ENCODE results near the gene GALNT3.

Gene GALNT3

DNA sequence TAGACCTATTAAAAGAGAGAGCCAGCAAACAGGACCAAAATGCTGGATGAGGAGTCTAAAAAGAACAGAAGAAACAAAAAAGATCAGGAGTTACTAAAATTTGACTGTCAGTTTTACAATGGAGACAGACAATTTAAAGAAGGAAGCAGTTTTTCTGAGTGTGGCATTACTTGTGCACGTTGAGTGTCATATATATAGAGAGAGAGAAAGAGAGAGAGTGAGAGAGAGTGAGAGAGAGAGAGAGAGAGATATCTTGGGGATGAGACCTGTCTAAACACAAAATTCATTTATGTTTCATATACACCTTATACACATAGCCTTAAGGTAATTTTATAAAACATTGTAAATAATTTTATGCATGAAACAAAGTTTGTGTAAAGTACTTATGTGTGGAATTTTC lies 2.1 kb upstream of the GALNT3 start:
- no peak for DNase-seq (ENCODE audit: low spot score)

DNA sequence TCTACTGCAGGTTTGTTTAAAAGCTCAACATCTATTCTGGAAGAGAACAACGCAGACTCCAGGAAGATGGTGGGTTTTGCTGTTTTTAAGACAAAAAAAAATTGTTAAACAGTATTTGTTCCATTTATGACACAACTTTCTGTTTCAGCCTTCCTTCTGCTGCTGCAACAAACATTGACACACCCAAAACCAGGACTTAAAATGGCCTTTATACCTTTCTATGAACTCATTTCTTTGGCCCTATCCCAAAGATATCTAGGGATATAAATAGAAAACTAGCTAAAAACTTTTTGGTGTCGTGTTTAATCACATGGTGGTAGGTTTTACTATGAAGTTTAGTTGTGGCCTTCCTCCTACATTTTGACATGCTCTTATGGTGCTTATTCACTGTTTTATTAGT lies 964 bp upstream of the GALNT3 start:
- no peak for DNase-seq (ENCODE audit: low spot score)

DNA sequence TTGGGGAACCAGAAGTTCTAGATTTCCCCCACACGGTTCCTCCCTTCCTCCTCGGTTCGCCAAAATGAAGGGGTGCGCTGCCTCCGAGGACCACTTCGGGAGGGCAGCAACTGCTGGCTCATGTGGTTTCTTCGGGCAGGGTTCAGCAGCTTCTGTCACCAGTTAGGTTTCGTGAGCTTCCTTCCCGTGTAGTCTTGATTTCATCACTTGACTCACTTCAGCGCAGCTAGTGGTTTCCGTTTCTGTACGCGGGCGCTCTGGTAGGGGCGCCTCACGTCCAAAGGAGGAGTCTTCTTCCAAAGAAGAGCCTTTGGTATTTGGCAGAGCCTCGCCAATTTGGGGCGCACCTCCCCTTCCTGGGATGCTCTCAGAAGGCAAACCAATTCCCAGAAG lies 485 bp upstream of the GALNT3 start:
- no peak for DNase-seq (ENCODE audit: low spot score)

DNA sequence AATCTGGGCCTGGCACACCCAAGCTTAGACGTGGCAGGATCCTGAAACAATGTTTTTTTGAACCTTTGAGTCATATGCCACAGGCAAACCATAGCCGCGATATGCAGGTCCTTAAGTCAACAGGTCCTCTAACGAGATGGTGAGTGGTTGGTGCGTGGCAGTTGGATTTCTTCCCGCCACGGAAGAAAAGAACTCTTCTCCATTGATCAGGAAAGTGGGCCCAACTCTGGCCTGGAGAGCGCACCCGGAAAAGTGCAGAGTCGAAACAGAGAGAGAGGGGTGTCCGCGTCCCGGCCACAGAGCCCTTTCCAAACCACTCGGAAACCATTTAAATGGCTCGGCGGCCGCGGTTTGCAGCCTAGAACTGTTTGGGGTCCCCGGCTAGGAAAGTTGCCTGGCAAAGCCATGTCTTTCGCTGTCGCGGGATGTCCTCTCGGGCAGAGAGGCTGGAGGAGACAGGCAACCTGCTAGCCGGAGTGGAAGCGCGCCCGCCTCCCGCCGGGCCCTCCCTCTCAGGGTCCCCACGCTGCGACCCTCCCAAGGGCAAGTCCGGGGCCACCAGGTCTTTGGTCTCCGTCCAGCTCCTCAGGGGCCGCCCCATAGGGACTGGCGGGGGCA lies 777 bp downstream of the GALNT3 start:
- DNase-seq (ENCODE audit: low spot score): no peak

DNA sequence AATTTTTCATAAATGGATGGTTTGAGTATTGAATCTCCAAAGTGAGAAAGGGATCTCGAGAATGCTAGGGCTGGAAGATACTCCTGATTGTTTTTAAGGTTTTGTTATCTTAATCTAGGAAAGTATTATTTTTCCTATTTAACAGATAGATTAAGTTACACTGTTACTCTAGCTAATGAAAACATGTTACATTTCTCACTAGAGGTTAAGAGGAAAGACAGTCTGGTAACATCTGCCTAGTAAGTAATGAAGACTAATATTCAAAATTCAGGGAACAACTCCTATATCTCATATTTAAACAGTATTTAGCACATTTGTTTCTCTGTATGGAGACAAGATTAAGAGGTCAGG lies 2.0 kb downstream of the GALNT3 start:
- no peak for DNase-seq (ENCODE audit: low spot score)

DNA sequence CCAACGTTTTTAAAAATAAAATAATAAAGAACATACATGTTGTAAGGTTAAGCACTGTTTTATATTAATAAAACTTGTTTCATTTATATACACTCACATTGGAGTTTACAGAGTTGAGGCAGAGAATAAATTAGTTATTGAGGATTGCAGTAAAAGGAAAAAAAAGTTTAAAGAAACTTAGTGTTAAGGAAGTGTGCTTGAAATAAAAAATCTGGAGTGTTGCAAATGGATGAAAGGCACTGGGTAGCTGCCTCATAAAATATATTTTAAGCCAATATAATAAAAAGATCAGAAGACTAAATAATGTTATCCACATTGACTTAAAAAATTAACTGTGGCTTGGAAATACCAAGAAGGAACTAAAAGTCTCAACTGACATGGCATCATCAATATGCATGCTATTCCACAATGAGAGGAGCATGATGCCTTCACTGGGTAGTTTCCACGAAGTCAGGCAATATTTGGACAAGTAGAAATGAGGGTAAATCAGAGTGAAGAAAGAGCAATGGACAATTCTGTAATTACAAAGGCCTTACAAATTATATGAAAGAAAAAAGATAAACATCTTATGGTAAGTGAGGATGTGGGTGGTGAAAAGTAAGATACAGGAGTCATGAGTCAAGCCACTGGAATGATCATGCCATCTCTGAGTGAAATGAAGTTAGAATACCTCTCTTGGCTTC lies 2.5 kb downstream of the GALNT3 start:
- no peak for DNase-seq (ENCODE audit: low spot score)

DNA sequence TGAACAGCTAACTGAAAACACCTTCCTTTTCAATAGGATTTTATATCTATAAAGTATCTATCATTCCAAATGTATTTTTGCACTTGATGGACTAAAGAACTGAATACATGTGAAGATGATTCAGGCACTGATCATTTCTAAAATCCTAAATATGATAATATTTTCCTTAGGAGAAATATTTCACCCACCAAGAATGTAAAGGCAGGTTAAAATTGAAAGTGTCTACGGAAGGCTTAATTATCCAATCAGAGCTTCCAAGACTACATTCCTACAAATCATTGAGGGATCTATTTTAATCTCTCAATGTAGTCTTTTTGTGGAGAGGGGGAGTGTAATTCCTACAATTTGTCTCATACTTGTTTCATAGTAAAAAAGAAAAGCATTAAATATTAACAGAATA lies 3.6 kb downstream of the GALNT3 start:
- no peak for DNase-seq (ENCODE audit: low spot score)

DNA sequence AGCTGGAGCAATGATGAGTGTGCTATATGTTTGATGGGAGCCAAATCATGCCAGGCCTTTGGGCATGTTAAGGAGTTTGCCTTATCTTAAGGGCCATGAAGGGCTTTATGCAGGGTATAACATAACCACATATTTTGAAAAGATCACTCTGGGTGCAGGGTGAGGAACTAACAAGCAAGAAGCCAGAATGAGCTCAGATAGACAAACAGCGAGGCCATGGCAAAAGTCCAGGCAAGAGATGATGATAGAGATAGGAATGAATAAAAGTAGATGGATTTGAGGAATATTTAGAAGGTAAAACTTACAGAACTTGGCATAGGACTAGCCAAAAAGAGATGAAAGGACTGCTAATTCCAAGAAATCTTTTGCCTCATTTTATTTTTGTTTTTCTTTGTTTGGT lies 6.7 kb downstream of the GALNT3 start:
- DNase-seq (ENCODE audit: low spot score): no peak

DNA sequence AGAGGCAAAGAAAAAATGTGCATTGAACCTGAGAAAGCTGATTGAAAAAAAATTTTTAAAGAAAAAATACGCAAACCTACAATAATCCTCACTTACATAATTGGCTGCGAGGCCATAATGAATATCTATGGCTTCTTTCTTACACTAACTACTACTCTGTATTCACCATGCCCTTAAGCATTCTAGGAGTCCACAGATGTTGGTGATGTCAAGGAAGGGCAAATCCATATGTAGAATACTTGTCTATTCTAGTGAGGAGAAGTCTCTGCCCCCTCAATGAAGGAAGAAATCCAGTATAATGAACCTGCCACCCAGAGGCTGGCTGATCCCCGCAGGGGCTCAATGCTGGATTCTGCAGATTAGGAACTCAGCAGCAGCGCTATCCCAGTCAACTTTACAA lies 14.3 kb downstream of the GALNT3 start:
- DNase-seq (ENCODE audit: low spot score): no peak

DNA sequence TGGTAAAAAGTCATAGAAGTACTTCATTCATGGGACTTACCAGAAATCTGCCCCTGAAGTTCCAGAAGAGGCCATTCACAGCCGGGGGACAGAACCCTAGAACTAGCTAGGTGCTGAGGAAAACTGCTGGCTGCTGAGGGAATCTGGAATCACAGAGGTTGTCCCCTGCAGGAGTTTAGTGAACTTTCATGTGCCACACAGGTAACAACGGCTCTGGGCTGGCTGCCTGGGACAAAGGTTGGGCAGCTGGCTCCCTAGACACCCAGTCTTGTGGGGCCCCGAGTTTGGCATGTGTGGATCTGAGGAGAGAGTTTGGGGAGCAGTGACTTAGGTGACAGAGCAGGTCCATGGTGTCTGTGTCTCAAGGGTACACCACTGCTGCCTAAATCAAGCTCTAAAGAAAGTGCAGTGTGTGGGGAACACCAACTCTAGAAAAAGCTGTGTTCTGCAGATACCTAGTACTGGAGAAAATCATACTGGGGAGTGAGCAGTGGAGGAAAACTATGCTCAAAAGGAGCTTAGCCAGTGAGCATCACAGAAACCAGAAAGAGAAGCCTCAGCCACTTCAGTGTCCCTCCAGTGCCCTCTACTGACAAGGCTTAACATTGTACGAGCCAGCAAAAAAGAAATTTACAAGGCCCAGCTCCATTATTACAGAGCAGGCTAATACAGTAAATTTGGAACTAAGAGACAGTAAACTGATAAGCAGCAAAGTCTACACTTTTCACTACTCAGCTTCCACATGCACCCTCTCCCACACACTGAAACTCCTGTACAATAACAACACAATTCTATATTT lies 15.2 kb downstream of the GALNT3 start:
- no peak for DNase-seq (ENCODE audit: low spot score)

DNA sequence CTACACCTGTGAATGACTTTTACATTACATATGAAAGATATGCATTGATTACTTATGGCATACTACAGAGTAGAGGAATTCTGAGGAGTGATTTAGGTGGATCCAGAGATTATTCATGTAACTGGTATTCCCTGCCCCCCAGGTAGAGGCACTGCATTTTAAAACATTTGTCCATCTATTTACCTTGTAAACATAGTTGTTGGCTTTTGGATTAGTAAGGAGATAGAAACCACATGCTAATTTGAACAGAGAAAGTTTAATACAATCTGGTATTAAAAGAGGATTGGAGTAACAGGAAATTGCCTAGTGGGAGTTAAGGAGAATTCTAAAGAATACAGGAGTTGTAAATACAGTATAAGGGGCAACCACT lies 15.9 kb downstream of the GALNT3 start:
- no peak for DNase-seq (ENCODE audit: low spot score)

DNA sequence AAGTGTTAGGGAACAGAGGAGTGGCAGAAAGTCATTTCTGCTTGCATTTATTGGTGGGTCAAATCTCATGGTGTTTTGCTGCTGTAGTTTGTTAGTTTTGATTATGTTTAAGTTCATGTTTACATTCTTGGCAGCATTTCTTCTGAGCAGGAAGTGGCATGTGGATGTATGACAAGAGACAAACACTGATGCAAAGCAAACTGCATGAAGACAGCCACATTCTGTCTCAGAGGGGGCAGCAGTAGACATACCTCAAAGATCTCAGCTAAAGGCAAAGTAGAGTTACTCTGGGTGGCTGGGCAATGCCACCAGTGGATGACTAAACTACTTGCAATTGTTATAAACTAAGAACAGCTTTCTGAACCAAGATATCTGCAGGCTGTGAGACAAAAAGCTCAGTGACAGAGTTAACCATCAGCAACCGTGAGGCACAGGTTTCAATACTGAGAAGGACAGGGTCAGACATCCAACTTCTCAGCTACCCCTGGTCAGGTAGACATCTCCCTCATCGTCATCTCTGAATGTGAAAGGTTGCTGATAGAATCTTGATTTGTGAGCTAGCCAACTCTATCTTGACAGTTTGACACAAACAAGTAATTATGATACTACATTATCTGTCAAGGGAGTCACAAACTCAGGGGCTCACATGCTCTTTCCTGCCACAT lies 16.4 kb downstream of the GALNT3 start:
- DNase-seq (ENCODE audit: low spot score): no peak

DNA sequence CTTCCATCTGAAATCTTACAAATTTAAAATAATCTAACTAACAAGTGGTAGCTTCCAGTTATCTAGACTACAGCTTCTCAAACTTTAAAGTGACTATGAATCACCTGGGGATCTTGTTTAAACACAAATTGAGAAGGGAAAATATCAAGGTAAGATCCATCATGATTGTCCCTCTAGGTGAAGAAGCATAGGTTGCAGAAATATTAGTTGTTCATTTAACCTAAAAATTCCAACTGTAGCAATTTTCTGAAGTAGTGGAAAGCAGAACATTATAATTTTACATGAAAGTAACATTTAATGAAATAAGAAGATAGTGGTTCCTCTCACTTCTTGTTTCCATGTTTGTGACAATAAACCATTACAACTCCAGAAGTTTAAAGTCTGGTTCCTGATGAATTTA lies 17.3 kb downstream of the GALNT3 start:
- DNase-seq (ENCODE audit: low spot score): no peak

DNA sequence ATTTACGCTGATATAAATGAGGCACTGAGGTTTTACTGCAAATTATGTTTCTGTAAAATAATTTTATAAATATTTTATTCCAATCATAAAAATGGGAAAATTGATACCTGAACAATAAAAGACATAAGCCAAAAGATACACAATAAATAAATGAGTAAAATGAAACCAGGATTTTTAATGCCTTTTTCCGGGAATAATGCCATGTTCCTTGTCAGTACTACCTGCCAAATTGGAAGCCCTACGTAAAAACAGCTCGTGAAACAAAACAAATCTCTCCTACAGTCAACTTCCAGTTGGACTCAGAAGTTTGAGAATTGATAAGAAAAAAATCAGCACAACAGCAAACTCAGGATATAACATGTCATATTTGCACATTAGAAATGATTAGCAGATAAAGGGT lies 18.0 kb downstream of the GALNT3 start:
- DNase-seq (ENCODE audit: low spot score): no peak

DNA sequence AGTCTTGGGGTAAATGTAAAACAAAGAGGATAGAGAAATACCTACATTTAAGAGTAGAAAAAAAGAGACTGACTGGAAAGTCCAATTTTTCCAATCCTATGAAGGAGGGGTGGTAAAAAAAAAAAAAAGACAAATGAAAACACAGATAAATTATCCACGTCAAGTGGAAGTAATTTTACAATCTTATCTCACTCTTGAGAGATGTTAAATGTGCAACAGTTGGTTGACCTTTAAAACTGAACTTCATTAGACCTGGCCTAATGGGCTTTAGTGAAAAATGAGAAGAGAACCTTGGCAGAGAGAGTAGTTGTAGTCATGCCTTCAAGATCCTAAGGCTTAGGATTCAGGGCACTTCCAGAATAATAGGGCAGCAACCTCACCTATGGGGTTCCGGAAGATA lies 20.4 kb downstream of the GALNT3 start:
- DNase-seq (ENCODE audit: low spot score): no peak

DNA sequence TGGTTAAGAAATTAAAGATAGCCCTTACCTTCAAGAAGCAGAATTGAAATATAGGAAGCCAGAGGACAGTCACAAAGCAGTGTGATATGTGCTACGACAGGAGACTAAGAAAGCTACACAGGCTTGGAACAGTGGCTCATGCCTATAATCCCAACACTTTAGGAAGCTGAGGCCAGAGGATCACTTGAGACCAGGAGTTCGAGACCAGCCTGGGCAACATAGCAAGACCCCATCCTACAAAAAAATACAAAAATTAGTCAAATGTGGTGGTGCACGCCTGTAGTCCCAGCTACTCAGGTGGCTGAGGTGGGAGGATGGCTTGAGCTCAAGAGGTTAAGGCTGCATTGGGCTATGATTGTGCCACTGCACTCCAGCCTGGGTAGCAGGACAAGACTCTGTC lies 21.9 kb downstream of the GALNT3 start:
- DNase-seq (ENCODE audit: low spot score): no peak

DNA sequence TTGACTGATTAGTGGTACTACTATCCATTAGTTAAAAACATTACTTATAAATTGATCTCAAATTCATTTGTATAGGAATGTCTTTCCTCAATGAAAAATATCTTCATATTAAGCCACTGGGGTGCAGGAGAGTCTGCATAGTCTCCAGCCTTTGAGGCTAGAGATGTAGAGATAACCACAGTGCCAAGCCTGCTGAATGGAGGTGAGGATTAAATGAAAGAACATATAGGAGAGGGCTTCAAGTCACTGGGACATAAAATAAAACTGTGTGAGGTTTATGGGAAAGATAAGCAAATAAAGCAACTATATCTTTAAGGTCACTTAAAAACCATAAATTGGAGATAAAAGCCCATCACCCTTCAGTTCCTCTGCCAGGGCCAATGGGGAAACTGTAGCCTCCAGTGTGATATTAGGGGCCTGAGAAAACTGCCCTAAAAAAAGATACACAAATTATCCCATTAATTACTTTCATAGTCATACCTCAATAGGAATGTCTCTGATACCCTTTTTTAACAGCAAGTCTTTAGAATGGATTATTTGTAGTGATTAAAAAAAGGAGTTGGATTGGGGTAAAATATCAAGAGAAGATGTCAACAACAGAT lies 27.6 kb downstream of the GALNT3 start:
- no peak for DNase-seq (ENCODE audit: low spot score)

DNA sequence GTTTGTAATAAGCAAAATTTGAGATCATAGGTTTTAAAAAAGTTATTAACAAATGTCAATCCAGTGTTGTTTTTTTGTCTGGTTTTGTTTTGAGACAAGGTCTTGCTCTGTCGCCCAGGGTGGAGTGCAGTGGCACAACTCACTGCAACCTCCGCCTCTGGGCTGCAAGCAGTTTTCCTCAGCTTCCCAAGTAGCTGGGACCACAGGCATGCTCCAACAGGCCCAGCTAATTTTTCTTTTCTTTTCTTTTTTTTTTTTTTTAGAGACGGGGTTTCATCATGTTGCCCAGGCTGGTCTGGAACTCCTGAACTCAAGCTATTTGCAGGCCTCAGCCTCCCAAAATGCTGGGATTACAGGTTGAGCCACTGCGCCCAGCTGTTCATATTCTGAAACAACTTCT lies 31.3 kb downstream of the GALNT3 start:
- no peak for DNase-seq (ENCODE audit: low spot score)

DNA sequence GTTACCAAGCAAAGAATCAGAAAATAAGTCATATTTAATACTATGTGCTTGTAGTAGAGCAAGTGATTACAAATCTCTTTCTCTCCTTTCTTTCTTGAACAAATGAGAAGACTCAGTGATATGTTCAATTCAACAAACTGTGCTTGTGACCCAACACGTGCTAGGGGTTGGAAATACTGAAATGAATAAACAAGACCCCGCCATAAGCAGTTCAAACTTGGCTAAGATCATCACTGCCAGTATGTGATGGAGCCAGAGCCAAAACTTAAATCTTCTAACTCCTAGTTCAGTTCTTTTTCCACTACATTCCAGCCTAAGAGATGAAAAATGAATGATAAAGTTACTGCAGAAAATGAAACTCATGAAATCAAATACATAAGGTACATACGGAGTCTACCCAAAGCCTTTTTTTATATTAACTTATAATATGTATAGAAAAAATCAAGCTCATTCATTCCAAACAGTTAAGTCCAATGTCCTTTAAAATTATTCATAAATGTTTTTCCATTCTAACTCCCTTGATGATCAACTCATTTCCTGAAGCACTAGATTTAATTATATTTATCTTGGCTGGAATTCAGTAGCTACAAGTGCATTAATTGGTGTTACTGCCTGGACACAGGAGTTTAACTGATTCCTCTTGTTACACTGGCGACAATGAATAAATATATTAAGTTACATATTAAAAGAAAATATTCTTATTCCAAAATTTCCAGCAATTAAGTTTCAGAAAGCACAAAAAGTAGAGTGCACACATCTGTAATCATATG lies 36.0 kb downstream of the GALNT3 start:
- no peak for DNase-seq (ENCODE audit: low spot score)

DNA sequence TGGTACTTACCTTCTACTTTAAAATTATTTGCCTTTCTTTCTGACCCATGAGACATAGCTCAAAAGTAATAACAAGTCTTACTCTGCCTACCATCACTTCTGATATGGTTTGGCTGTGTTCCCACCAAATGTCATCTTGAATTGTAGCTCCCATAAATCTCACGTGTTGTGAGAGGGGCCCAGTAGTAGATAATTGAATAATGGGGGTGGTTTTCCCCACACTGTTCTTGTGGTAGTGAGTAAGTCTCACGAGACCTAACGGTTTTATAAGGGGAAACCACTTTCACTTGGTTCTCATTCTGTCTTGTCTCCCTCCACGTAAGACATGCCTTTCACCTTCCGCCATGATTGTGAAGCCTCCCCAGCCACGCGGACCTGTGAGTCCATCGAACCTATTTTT lies 47.5 kb downstream of the GALNT3 start:
- no peak for DNase-seq (ENCODE audit: low spot score)

DNA sequence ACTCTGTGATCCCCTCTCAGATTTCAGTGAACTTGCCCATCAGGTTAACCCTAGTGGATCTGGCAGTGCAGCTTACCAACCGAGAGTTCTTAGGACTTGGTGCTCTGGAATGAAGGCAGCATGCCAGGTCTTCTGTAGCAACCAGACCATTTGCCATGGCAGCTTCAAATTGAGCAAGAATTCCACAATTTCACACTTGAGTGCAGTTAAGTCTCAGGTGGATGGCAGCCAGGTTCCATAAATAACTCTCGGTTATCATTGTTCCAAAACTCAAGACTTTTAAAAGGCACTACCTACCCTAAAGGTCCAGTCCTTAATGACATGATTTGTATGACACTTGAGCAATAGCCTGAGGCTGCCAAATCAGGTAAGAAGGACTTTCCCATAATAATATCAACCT lies 48.1 kb downstream of the GALNT3 start:
- no peak for DNase-seq (ENCODE audit: low spot score)

DNA sequence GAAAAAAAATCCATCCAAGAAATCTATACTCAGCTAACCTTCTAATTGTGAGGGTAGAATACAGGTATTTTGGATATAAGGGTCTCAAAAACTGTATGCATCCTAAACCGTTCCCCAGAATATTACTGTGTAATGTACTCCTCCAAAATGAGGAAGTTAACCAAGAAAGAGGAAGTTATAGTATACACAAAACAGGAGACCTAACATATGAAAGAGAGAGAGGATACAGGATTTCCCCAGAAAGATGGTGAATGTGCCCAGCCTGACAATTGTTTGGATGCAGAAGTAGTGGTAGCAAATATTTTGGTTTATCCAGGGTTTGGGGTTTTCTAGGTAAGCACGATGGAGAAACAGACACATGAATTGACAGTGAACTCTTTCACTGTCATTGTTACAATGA lies 50.6 kb downstream of the GALNT3 start:
- no peak for DNase-seq (ENCODE audit: low spot score)

Measured in hematopoietic multipotent progenitor cell treated with erythropoietin and hydrocortisone succinate and interleukin-3 and kit ligand, for 17 days (in vitro differentiated cells).